Activated CD4-positive, alpha-beta T cell treated with anti-CD3 and anti-CD28 coated beads, Interleukin-2, amount 10 ng/mL, durations not matched to agents 7 days and 5 days (primary cell): ENCODE results near the gene RCL1. TPM values are rescaled to one million over a fixed set of nuclear protein-coding genes. Genes with fewer than 3 reads are reported as not detected.
A peak's percentile ranks its signal among the peaks of the same experiment; 100 is the strongest.

ENCODE experiments used
- CTCF ChIA-PET: fragments of 350-600 bp; sonication (Branson Sonifier 250); formaldehyde crosslinking; loops from one replicate; lab custom pipeline; 2021; ENCODE audit warnings: antibody characterized with exemption; lab: Charles Lee
- POLR2A ChIA-PET: fragments of 350-600 bp; sonication (Branson Sonifier 250); formaldehyde crosslinking; loops from one replicate; lab custom pipeline; 2021; ENCODE audit warnings: antibody characterized with exemption; lab: Charles Lee
- DNase-seq: peaks from one replicate; pipeline ENCODE4 v3.0.0-alpha.2; 2020
- H3K27ac Mint-ChIP-seq: one replicate; pipeline ENCODE4 v1.8.0; 2021; ENCODE audit warnings: mild to moderate bottlenecking, moderate library complexity, mixed read lengths
- H3K27me3 Mint-ChIP-seq: one replicate; pipeline ENCODE4 v1.8.0; 2021; ENCODE audit warnings: mixed read lengths
- H3K36me3 Mint-ChIP-seq: one replicate; pipeline ENCODE4 v1.8.0; 2021; ENCODE audit warnings: low read depth, mixed read lengths
- H3K4me1 Mint-ChIP-seq: one replicate; pipeline ENCODE4 v1.8.0; 2021; ENCODE audit warnings: mixed read lengths
- H3K4me3 Mint-ChIP-seq: one replicate; pipeline ENCODE4 v1.8.0; 2021; ENCODE audit warnings: mild to moderate bottlenecking, moderate library complexity, mixed read lengths
- H3K9me3 Mint-ChIP-seq: one replicate; pipeline ENCODE4 v1.8.0; 2021; ENCODE audit warnings: mixed read lengths
- microRNA-seq: library from miRNA; unstranded; fragments of <30 nt; microRNA quantifications from one replicate; pipeline ENCODE4 v1.2.0, GENCODE V29; 2021; ENCODE audit warnings: borderline microRNAs expressed, borderline replicate concordance
- total RNA-seq, 2 experiments: library from RNA; stranded (reverse); gene quantifications; one replicate each; pipeline ENCODE4 v1.2.3, GENCODE V29; 2021

Gene RCL1
- total RNA-seq, 2 experiments from 2014 or later = 13.6 to 17.3 TPM

DNA sequence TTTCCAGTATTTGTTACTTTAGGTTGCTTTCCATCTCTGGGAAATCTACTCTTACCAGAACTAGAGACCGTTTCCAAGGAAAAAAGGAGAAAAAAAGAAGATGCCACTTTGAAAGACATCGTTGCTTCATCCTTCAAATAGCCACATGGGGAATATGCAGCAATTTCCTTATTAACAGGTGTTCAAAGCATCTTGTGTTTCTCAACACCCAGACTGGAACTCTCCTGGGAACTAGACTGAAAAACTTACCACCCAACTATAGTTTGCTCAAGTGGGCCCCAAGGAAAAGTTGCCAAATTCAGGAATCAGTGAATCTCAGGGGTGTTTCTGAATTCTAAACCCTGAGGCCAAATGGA lies 112.4 kb downstream of the RCL1 start:
- peaks cover 15% of the 10 kb centered on the region for H3K9me3 Mint-ChIP-seq
- ChIA-PET CTCF (no interaction called here), POLR2A (no interaction called here)
- H3K27me3 Mint-ChIP-seq = no peaks in the 10 kb centered on the region
- H3K36me3 Mint-ChIP-seq = peaks cover 18% of the 10 kb centered on the region
- no peak overlapping the region for H3K27ac Mint-ChIP-seq
- H3K4me1 Mint-ChIP-seq = peaks cover 17% of the 10 kb centered on the region
- no peak overlapping the region for H3K4me3 Mint-ChIP-seq
- no peak for DNase-seq

Small RNA genes lying within 50 kb of the gene (microRNA-seq; reads per million reads assigned to microRNA genes)
- gene MIR101-2 = 20.9 reads per million, percentile 50 among the genes with 10 or more reads in this experiment

Other genes with a start within 250 kb of the RCL1 start
- gene PLPP6, start 130.7 kb upstream of the RCL1 start, total RNA-seq = 10 to 100 TPM in 1 of 2 experiments, 1 to 10 TPM in 1; 9.9 to 10.3 TPM
- under 1 TPM; 0.40 to 0.42 TPM for gene SPATA6L, start 126.5 kb upstream of the RCL1 start, total RNA-seq
- 10 to 100 TPM in 1 of 2 experiments, 1 to 10 TPM in 1; 9.2 to 10.7 TPM for gene CDC37L1, start 113.4 kb upstream of the RCL1 start, total RNA-seq
- 10 to 100 TPM; 34.4 to 38.9 TPM for gene AK3, start 51.7 kb upstream of the RCL1 start, total RNA-seq
- gene JAK2, start 192.3 kb downstream of the RCL1 start, total RNA-seq = 10 to 100 TPM; 53.4 to 55.4 TPM